D721Med (cell line): ENCODE data around the gene SIAH2.

Source experiments
- DNase-seq: peaks from one replicate; pipeline ENCODE4 v3.0.0; 2011; ENCODE audit warnings: low spot score; ENCODE audit not compliant: insufficient read length
- FAIRE-seq: peaks from 2 replicates; lab custom pipeline; 2011; peaks lifted over from hg19 to GRCh38; lab: Jason Lieb, UNC
- CTCF ChIP-seq: IDR thresholded peaks from 2 replicates; pipeline ENCODE4 v1.5.1; 2012; ENCODE audit warnings: mild to moderate bottlenecking, control low read depth; ENCODE audit not compliant: insufficient read depth; ENCODE audit errors: missing control alignments

Gene SIAH2

GRCh38 chr3:150763122-150763840 is at the start of gene SIAH2:
Gene SIAH2 (minus strand): TSS chr3:150763169. CDS start chr3:150762849, 320 bp downstream.
- DNase-seq (peak; percentile 38), FAIRE-seq (no peak)
- peak; percentile 4 for TF ChIP-seq CTCF

GRCh38 chr3:150811984-150812383 is 49.0 kb upstream of the SIAH2 start:
- FAIRE-seq (no peak), DNase-seq (no peak)
- TF ChIP-seq CTCF: no peak

- TF ChIP-seq CTCF: no peak
- FAIRE-seq (no peak), DNase-seq (no peak)
Measured at GRCh38 chr3:150810641-150811040, 47.7 kb upstream of the SIAH2 start.

- no peak for TF ChIP-seq CTCF
- DNase-seq (no peak), FAIRE-seq (no peak)
Measured at GRCh38 chr3:150806185-150806835, 43.3 kb upstream of the SIAH2 start.

GRCh38 chr3:150805354-150805753 is 42.4 kb upstream of the SIAH2 start:
- DNase-seq (no peak), FAIRE-seq (no peak)
- no peak for TF ChIP-seq CTCF

GRCh38 chr3:150803440-150803985 is 40.5 kb upstream of the SIAH2 start:
- no peak for TF ChIP-seq CTCF
- FAIRE-seq (no peak), DNase-seq (no peak)
